GM23248 (cell line): Measurements from ENCODE around the gene MEGF11.

Experiments used
- EZH2 ChIP-seq: fragments of 200-600 bp; sonication (generic); IDR thresholded peaks from 2 replicates; pipeline ENCODE4 v1.6.1; 2018; ENCODE audit warnings: antibody characterized with exemption, mild to moderate bottlenecking; ENCODE audit not compliant: insufficient read depth, poor library complexity, severe bottlenecking
- EZH2phosphoT487 ChIP-seq: fragments of 200-600 bp; sonication (generic); IDR thresholded peaks from 2 replicates; pipeline ENCODE4 v1.6.1; 2018; ENCODE audit warnings: antibody characterized with exemption, moderate library complexity, mild to moderate bottlenecking, low read depth; ENCODE audit not compliant: insufficient read depth

DNA sequence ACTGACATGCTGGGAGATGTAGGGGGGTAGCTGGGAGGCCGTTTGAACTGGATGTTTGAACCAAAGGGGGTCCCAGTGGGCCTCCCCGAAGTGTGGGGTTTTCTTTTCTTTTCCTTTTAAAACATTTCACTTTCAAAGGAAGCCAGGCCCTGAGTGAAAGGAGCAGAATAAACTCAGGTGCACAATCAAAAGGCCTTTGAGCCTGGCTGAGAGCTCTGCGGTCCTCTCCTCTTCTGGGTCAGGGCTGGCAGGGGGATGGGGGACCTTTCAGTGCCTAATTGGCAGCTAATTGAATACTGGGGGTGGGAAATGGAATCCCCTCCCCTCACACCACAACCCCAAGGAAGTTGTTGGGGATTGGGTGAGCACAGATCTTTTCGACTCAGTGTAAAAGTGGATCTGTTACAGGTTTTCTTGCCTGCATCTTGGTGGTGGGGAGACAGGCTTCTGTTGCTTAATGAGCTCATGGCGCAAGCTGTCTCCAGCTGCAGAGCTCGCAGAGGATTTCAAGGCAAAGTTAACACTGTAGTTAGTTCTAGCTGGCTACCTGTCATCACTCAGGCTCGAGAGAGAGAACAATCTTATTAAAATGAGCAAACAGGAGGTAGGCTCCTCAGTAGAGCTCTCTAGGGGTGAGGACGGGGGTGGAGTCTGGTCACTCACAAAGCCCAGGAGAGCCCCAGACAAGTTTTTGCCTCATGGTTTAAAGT, 251.7 kb downstream of the MEGF11 start:
- TF ChIP-seq EZH2phosphoT487 (no peak), EZH2 (no peak)
